Cardiac fibroblast (primary cell): Measurements from ENCODE around the gene NRXN3.

Experiments used
- DNase-seq, 2 donors: peaks; one replicate each; pipeline versions ENCODE4 v3.0.0 to v3.0.0-alpha.2; 2010; ENCODE audit warnings: low read depth in 2 of 2
- H3K4me3 ChIP-seq, 2 donors: replicated peaks in 1 of 2; 1 replicate in 1 of 2; 2 replicates in 1 of 2; pipeline ENCODE4 v1.5.1; 2011; ENCODE audit warnings: low read depth in 2 of 2, low read length in 2 of 2, mild to moderate bottlenecking in 2 of 2, moderate library complexity in 1 of 2
- TF ChIP-seq, protein P1 (sequence below): IDR thresholded peaks from one replicate; pipeline ENCODE4 v1.5.1; 2011; ENCODE audit warnings: low read depth, mild to moderate bottlenecking, low read length, inconsistent platforms

Gene NRXN3

DNA sequence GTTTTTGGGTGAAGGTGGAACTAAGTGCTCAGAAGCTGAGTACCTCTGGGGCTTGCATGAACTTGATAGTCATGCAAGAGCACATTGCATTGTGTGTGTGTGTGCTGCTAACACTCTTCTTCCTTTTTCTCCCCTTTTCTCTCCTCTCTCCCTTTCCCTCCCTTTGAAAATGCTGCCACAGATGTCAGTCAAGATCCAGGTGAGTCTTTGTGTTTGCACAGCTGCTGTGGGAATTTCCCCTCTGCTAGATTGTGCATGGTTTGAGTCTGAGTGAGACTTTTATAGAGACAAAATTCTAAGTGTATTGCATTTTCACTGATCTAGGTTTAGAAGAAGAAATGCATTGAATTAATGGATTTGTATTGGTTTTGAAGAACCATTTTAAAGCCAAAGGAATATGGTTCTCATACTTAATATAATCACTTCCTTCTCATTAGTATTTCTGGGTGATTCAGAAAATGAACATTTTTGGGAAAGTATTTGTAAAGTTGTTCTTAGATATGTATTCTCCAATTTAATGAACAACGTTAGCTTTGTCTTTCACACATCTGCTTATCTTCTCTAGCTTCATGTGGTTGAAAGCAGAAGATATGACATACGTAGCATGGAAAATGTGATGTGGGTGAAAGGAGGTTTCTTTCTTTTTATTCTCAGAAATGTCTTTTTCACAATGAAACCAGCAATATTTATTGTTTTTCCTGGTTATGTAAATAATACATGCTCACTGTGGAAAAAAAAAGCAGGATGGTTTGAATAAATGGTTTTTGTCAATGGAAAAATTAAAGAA is 108.5 kb downstream of the NRXN3 start:
- DNase-seq = no peak
- H3K4me3 ChIP-seq = no peak overlapping the region
- TF ChIP-seq, protein P1, sequence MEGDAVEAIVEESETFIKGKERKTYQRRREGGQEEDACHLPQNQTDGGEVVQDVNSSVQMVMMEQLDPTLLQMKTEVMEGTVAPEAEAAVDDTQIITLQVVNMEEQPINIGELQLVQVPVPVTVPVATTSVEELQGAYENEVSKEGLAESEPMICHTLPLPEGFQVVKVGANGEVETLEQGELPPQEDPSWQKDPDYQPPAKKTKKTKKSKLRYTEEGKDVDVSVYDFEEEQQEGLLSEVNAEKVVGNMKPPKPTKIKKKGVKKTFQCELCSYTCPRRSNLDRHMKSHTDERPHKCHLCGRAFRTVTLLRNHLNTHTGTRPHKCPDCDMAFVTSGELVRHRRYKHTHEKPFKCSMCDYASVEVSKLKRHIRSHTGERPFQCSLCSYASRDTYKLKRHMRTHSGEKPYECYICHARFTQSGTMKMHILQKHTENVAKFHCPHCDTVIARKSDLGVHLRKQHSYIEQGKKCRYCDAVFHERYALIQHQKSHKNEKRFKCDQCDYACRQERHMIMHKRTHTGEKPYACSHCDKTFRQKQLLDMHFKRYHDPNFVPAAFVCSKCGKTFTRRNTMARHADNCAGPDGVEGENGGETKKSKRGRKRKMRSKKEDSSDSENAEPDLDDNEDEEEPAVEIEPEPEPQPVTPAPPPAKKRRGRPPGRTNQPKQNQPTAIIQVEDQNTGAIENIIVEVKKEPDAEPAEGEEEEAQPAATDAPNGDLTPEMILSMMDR = no peak

DNA sequence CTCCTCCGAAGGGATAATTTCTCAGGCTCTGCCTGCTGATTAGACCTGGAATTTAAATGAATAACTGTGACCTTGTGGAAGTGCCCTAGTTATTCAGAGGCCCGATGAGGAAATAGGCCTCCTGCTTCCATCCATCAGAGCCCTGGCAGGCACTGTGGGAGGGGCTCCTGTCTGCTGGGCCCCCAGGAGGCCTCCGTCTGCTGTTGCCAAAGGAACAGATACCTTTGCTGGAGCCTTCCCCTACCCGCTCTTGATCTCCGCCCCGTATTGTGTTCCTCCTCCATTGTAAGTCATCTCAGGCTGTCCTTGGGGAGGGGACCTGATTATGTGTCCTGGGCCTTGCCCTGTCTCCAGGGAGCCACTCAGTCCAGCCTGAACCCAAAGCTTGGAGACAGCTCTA is 112.3 kb downstream of the NRXN3 start:
- no peak for DNase-seq
- H3K4me3 ChIP-seq = no peak overlapping the region
- TF ChIP-seq, protein P1 = no peak

DNA sequence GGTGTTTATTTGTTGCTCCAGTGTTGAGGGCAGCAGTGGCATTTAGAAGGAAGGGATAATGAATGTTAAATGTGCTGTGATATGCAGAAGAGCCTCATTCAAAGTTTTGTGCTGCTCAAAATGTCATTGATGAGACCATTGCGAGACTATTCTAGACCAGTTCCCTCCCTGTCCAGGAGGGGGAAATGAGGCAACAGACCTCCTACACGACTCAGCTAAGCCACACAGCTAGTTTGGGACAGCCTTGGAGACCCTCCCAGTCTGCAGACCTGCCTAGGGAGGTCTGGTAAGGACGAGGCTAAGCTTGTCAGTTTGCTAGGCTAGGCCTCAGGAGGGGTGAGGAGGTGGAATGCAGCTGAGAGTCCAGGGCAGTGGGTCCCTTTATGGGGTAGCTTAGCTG is 116.0 kb downstream of the NRXN3 start:
- no peak for DNase-seq
- TF ChIP-seq, protein P1 = no peak
- H3K4me3 ChIP-seq = no peak overlapping the region

DNA sequence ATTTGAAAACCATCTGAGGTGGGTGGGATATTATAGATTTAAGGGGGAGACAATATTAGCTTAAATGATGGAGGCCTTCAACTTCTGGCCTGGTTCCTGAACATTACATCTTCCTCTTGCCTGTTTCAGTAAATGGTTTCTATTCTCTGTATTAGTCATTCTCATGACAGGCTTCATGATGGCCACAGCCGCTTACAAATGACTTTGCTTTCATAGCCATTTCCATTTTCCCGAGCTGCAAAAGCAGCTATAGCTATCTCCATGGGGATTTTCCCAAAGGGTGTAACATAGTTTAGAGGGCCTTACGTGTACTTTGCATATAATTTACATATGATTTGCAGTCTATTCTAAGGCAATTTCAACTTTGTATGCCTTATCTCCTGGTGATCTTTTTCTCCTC is 121.8 kb downstream of the NRXN3 start:
- H3K4me3 ChIP-seq = no peak overlapping the region
- TF ChIP-seq, protein P1 = no peak
- no peak for DNase-seq

DNA sequence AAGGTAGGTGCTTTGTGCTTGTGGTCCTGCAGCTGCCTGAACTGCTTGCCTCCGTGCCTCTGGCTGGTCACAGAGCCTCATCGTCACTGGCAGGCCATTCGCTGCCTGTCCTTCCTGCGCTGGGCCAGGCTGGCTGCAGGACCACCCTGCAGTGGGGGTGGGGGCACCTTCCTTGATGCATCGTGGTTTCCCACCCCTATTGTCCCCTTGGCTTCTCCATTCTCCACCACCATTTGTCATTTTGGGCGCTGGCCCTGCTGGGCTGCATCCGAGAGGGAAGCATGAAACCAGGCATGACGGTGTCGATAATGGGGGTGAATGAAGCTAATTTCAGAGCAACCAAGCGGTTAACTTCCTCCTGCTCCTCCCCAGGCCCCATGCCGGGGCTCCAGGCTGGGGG is 127.7 kb downstream of the NRXN3 start:
- H3K4me3 ChIP-seq = no peak overlapping the region
- DNase-seq = no peak
- TF ChIP-seq, protein P1 = no peak

DNA sequence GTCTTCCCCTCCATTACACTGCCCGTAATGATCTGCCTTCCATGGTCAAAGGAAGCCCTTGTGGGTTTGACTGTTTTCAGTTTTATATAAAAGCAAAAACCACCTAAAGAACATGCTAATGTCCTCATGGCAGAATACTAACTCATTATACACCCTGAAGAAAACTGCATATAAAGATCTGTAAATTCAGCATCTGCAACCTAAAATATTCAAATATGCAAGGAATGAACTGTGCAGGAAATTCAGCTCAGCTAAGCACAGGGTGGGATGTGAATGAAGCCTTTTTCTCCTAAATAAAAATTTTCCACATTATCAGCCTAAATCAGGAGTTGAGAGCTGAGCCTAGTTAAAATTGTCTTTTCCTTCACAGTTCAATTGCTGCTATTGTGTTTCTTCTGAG is 128.1 kb downstream of the NRXN3 start:
- H3K4me3 ChIP-seq = no peak overlapping the region
- TF ChIP-seq, protein P1 = no peak

DNA sequence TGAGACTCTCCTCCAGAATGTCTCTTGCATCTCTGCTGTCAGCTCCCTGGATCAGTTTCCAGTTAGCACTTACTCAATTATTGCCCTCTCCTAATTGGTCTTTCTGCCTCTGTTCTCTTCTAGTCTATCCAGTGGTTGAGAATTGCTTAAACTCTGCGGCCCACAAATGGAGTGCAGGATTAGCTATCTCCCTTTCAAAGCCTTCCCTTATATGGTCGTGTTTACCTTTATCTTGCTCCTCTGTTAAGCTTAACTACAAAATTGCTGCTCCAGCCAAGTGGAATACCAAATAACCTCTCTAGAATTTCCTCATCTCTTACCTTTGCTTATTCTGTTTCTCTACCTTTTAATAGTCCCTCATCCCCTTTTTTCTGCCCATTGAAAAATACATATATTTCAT is 132.7 kb downstream of the NRXN3 start:
- no peak overlapping the region for H3K4me3 ChIP-seq
- TF ChIP-seq, protein P1 = no peak
- DNase-seq = no peak

More for the DNA sequence above, 128.1 kb downstream of the NRXN3 start:
- no peak for DNase-seq
